HepG2 (cell line): ENCODE results near the gene PYGB. TPM values are rescaled to one million over a fixed set of nuclear protein-coding genes. Genes with fewer than 3 reads are reported as not detected.

Source experiments
- CREB1 ChIP-seq, 2 experiments: fragments of 450-650 bp in 1 of 2; IDR thresholded peaks; 2 replicates each; pipeline ENCODE4 v1.6.1; 2016 to 2017; ENCODE audit warnings: control low read depth in 1 of 2, mild to moderate bottlenecking in 1 of 2, missing compliant biosample characterization in 1 of 2, missing genetic modification characterization in 1 of 2
- GABPB1 ChIP-seq: IDR thresholded peaks from 2 replicates; pipeline ENCODE4 v1.6.1; 2016; ENCODE audit warnings: mild to moderate bottlenecking, missing genetic modification reagents, moderate library complexity, missing compliant biosample characterization
- HES4 ChIP-seq: sonication (generic); formaldehyde crosslinking; IDR thresholded peaks from 2 replicates; pipeline ENCODE4 v1.9.0; 2021; ENCODE audit warnings: mild to moderate bottlenecking, missing genetic modification reagents, borderline replicate concordance
- MAFG ChIP-seq: sonication (generic); formaldehyde crosslinking; IDR thresholded peaks from 2 replicates; pipeline ENCODE4 v1.5.1; 2020; ENCODE audit warnings: mild to moderate bottlenecking, missing genetic modification reagents
- NFAT5 ChIP-seq: sonication (generic); formaldehyde crosslinking; IDR thresholded peaks from 2 replicates; pipeline ENCODE4 v1.4.0; 2020; ENCODE audit warnings: missing genetic modification reagents
- PAF1 ChIP-seq: IDR thresholded peaks from 2 replicates; pipeline ENCODE4 v1.6.1; 2016; ENCODE audit warnings: missing genetic modification reagents, missing compliant biosample characterization
- RBAK ChIP-seq: sonication (generic); formaldehyde crosslinking; IDR thresholded peaks from 2 replicates; pipeline ENCODE4 v1.5.1; 2020; ENCODE audit warnings: mild to moderate bottlenecking, missing genetic modification reagents
- SRF ChIP-seq: IDR thresholded peaks from 2 replicates; pipeline ENCODE4 v1.6.1; 2011; ENCODE audit warnings: mild to moderate bottlenecking, low read depth, low read length, moderate library complexity
- THAP8 ChIP-seq: sonication (generic); formaldehyde crosslinking; IDR thresholded peaks from 2 replicates; pipeline ENCODE4 v1.5.1; 2020; ENCODE audit warnings: missing genetic modification reagents, mild to moderate bottlenecking, borderline replicate concordance
- TOPORS ChIP-seq: sonication (generic); formaldehyde crosslinking; IDR thresholded peaks from 2 replicates; pipeline ENCODE4 v1.8.0; 2023; ENCODE audit warnings: mild to moderate bottlenecking, missing genetic modification reagents
- ZBTB26 ChIP-seq: IDR thresholded peaks from 2 replicates; pipeline ENCODE4 v1.6.1; 2016; ENCODE audit warnings: missing compliant biosample characterization, missing genetic modification reagents, borderline replicate concordance
- ZBTB33 ChIP-seq: sonication (generic); formaldehyde crosslinking; IDR thresholded peaks from 2 replicates; pipeline ENCODE4 v1.4.0; 2020; ENCODE audit warnings: missing genetic modification reagents
- ZBTB34 ChIP-seq: sonication (generic); formaldehyde crosslinking; IDR thresholded peaks from 2 replicates; pipeline ENCODE4 v1.8.0; 2022; ENCODE audit warnings: mild to moderate bottlenecking, missing genetic modification reagents
- ZNF235 ChIP-seq: sonication (generic); formaldehyde crosslinking; IDR thresholded peaks from 2 replicates; pipeline ENCODE4 v1.8.1; 2023; ENCODE audit warnings: mild to moderate bottlenecking, missing genetic modification reagents, borderline replicate concordance
- ZNF367 ChIP-seq: sonication (generic); formaldehyde crosslinking; IDR thresholded peaks from 2 replicates; pipeline ENCODE4 v1.4.0; 2020; ENCODE audit warnings: missing genetic modification reagents, borderline replicate concordance
- ZNF530 ChIP-seq: sonication (generic); formaldehyde crosslinking; IDR thresholded peaks from 2 replicates; pipeline ENCODE4 v1.5.0; 2020; ENCODE audit warnings: low read depth, mild to moderate bottlenecking, missing genetic modification reagents
- ZNF570 ChIP-seq: sonication (generic); formaldehyde crosslinking; IDR thresholded peaks from 2 replicates; pipeline ENCODE4 v1.4.0; 2020; ENCODE audit warnings: mild to moderate bottlenecking, missing genetic modification reagents, borderline replicate concordance
- polyA plus RNA-seq, 8 experiments: library from polyadenylated mRNA; depleted of rRNA in 3 of 8; stranded (reverse) in 7 of 8; unstranded in 1 of 8; fragments of >200 nt; fragmentation: Illumina TruSeq in 4 of 8; extraction: Trizol in 4 of 8; gene quantifications; 2 replicates each; pipeline versions ENCODE4 v1.2.1 to v1.2.3, GENCODE V29; 2011 to 2016; ENCODE audit warnings: low read depth in 4 of 8, missing spikeins in 1 of 8, mixed read lengths in 1 of 8; ENCODE audit not compliant: insufficient read depth in 1 of 8
- total RNA-seq, 5 experiments: library from RNA; depleted of rRNA; stranded (reverse); fragments of >200 nt; fragmentation: Illumina TruSeq; extraction: Trizol; gene quantifications; 2 replicates each; pipeline ENCODE4 v1.2.3, GENCODE V29; 2016; ENCODE audit warnings: low read depth in 1 of 5

The PYGB gene
- total and polyA plus RNA-seq, 2 of the 13 experiments (the other 11 are each of a cell fraction or from before 2014, with no cell fraction given): 24.2 to 86.3 TPM

- peak; percentile 39; the same call in 1 of the 2 replicates for TF ChIP-seq TOPORS (CRISPR knock-in tag)
- TF ChIP-seq HES4 (CRISPR knock-in tag): peak; percentile 96
- peak; percentile 83 for TF ChIP-seq MAFG
- TF ChIP-seq RBAK (CRISPR knock-in tag): no peak
- TF ChIP-seq PAF1 (CRISPR knock-in tag): no peak
- TF ChIP-seq NFAT5 (CRISPR knock-in tag): peak; percentile 87; the same call in 1 of the 2 replicates
- peak; percentile 74 for TF ChIP-seq ZBTB26
- peak; percentile 87; the same call in 1 of the 2 replicates for TF ChIP-seq ZNF367 (CRISPR knock-in tag)
- TF ChIP-seq ZNF530 (CRISPR knock-in tag): no peak; the same call in 1 of the 2 replicates
- TF ChIP-seq CREB1 (IDR thresholded peaks at IDR 0.05): no peak
- TF ChIP-seq CREB1 (CRISPR knock-in tag; IDR thresholded peaks at IDR 0.05): peak; percentile 58; the same call in 1 of the 2 replicates
- TF ChIP-seq GABPB1 (CRISPR knock-in tag): no peak
- 0 out of 2 replicates have a peak, but pooled peaks have one; percentile 9 for TF ChIP-seq THAP8 (CRISPR knock-in tag)
- no peak for TF ChIP-seq ZBTB34 (CRISPR knock-in tag)
- no peak for TF ChIP-seq ZNF235 (CRISPR knock-in tag)
- TF ChIP-seq ZNF570 (CRISPR knock-in tag): no peak
- peak; percentile 46; the same call in 1 of the 2 replicates for TF ChIP-seq ZBTB33 (CRISPR knock-in tag)
- TF ChIP-seq SRF: no peak
Measured at GRCh38 chr20:25338112-25339023, 90.5 kb downstream of the PYGB start (continued).
